ENCODE results near the gene PLOD2.

The PLOD2 gene

GRCh38 chr3:146165877-146166276, 4.9 kb upstream of the PLOD2 start:
- no peak for DNase-seq

DNA sequence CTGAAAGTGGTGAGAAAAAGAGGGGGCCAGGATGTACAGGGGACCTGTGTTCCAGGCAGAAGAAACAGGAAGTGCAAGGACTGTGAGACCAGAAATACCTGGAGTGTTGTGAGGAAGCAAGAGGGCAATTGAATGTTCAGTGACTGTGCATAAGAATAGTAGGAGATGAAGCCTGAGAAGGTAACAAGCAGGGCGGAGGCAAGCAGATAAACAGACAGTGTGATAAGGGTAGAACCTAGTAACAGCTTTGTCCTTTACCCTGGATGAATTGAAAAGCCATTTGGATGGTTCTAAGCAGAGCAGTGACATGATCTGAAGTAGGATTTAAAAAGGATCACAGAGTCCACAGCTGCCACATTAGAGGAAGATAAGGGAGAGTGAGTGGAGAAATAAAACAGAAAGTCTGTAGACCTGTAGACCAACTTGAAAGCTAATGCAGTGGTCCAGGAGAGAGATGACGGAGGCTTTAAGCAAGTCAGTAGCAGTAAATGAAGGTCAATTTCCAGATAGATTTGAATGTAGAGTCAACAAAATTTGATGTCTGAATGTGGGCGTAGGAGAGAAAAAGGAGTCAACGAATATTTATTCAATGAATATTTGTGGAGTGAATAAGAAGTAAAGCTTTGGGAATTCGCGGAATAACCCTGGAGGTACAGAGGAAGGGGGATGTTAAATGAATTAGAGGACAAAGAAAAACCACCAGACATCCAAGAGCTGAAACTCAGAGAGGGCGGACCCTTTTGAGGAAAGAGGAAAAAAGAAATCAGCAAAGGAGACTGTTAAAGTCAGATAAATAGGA, 4.2 kb upstream of the PLOD2 start:
- no peak for DNase-seq

DNA sequence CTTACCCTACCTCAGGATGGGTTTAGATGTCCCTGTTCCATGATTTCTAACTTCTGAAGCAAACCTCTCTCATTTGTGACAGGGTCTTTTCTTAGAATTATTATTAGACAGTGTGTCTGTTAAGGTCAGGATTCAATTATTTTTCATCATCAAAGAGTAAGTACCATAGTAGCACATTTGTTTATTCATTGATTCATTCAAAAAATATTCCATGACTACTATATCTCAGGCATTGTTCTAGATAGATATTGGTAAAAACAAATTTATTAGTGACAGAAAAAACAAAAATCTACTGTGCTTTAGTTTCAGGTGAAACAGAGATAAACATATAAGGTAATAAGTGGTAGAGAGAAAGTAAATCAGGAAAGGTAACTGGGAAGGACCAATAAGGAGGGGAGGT, 3.5 kb upstream of the PLOD2 start:
- DNase-seq, result no peak

DNA sequence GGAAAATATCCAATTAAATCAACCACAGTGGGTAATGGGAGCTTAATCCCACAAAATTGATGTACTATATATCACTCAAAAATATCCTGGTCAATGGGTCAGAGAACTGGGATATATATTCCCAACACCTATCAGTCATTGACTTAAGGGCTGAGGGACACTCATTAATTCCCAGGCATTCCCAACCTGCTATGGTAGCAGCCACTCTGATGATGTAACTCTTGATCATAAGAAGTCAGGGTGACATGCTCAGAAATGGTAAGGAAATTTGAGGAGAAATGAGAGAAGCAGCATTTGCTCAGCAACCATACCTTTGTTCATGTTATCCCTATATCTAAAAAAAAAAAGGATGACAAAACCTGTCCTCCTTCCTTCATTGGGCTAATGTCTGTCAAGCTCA, 3.1 kb upstream of the PLOD2 start:
- no peak for DNase-seq

GRCh38 chr3:146163584-146163983, 2.6 kb upstream of the PLOD2 start:
- DNase-seq, result no peak

DNA sequence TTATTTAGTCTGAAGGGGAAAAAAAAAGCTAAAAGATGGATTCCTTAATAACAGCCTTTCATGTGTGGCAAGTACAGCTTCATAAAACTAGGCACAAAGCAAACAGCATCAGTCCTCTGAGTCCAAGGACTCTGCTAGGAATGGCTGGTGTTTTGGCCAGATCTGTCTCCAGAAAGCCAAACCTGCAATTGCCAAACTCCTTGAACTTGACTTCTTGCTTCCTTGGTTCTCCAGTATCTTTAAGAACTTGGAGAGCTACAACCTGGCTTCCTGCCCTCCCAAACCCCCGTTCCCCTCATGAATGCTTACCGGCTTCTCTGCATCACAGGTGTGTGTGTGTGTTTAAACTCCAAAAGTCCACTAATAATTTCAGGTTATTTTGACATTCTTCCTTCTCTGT, 1.6 kb upstream of the PLOD2 start:
- DNase-seq, result no peak

GRCh38 chr3:146161663-146162002, 649 bp upstream of the PLOD2 start:
- no peak for DNase-seq

DNA sequence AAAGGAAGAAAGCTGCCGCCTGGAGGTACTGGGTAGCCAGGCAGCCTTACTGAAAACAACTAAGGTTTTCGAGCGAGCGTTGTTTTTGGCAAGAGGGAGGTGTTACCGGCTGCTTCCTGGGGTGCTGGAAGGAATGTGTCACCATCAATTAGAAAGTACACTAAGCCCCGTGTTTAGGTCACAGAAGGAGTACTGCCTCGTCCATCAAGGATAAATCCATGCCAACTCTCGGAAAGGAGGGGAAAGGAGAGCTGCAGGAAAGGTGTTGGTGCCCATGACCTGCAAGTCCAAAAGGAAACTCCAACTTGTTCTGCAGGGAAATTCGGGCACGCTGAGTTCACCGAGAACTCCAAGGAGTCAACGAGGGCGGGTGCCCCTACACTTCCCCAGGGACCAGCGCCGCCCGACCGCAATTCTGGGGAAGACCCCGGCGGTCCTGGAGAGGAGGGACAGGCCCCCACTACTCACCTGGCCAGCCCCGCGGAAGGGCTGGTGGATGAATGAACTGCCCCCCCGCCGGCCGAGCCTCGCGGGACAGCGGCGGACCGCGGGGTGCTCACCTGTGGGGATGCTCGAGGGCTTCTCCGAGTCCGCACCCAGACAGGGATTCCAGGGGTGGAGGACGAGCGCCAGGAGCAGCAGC, 542 bp downstream of the PLOD2 start:
- peak in 1 of 2 donors; percentile 11 for DNase-seq

DNA sequence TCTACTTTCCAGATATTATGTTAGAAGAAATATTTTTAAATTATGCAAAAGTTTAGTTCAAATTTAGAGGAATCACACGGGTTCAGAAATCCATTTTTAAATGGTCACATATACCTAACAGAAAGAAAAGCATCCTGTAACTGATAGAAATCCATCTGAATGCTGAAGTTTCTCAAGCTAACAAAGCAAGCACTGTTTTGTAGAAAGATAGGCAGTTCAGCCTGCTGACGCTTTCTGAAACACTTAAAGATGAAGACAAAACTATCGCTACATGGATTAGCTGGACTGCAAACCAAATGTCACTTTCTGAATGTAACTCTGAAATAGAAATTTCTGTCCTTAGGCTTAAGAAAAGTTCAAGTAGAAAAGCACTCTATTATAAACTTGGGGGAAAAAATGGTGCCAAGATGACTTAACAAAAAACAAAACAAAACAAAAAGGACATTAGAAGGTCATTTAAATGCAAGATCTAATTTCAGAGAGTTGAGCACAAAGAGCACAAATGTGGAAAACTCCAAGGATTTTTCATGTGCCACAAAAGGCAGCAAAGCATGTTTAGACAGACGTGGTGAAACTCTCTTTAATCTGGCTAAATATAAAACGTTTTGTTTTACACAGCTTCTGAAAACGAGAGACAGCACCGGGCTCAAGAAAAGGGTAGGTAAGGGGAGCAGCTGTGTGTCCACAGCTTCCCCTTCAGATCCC, 1.2 kb downstream of the PLOD2 start:
- no peak for DNase-seq

GRCh38 chr3:146159037-146159436, 1.9 kb downstream of the PLOD2 start:
- no peak for DNase-seq

DNA sequence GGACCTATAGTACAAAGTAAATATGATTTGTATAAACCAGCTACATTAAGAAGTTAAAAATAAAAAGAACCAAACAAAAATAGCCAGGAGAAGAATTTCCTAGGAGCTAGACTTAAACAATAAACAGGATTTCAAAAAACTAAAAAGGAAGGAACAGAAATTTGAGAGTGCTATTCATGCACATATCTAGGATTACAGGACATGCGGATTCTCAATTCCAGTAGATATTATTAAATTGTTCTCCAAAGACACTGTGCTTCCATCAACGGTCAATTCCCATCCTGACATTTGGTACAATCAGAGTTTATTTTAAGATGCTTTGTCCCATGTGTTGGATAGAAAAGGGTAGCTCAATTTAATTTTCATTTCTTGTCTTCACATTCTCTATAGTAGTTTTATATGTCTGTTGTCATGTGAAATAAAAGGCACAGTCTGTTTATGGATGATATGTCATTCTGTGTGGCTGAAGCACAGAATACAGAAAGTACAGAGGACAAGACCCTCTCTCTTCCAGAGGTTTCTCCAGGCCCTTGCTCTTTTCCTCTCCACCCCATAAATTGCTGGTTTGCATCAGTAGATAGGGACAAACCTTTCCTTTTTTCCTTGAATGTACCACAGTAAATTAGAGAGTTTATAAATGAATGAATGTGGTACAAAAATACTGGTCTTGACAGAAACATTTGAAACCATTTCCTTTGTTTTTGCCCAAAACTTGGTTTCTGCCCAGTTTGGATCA, 3.5 kb downstream of the PLOD2 start:
- no peak for DNase-seq

GRCh38 chr3:146156666-146157314, 4.2 kb downstream of the PLOD2 start:
- DNase-seq, result no peak

DNA sequence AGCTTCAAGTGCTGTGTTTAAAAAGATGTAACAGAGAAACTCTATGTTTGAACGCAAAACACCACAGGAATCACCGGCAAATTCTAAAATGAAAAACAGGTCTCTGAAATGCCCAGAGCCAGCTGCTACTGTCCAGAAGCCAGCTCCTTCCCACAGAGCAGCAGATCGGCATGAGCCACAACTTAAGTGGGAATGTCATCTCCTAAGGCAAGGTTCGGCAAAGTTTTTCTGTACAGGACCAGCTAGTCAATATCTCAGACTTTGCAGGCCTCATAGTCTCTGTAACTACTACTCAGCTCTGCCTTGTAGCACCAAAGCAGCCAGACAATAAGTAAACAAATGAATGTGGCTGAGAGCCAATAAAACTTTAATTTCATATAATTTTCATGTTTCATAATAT, 4.9 kb downstream of the PLOD2 start:
- DNase-seq, result no peak

DNA sequence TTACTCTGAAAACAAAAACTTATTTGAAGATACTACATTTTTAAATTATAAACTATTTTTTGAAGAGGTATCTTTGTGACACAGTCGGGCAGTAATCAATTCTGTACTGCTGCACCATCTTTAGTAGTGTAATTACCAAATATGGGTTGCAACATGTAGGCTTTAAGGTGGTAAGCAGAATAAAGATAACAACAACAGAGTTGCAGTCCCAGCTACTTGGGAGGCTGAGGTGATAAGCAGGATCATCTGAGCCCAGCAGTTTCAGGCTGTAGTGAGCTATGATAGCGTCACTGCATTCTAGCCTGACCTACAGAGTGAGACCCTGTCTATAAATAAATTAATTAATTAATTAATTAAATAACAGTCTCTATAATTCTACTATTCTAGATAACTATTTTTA, 6.0 kb downstream of the PLOD2 start:
- no peak for DNase-seq

DNA sequence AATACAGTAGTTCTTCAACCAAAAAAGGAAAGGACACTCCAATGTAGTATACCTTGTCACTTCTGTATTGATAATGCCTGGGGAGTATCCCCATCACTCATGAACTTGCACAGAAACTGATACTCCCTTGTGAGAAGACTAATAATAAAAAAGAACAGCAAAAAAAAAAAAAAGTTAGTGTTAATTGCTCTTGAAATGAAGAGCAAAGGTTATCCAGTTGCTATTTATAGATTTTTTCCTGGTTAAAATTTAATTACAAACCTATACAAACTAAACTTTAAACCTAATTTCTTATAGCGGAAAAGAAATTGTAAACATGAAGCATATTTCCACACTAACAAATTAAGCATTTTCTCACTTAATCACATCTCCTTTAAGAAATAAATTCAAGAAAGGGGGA, 6.7 kb downstream of the PLOD2 start:
- no peak for DNase-seq

DNA sequence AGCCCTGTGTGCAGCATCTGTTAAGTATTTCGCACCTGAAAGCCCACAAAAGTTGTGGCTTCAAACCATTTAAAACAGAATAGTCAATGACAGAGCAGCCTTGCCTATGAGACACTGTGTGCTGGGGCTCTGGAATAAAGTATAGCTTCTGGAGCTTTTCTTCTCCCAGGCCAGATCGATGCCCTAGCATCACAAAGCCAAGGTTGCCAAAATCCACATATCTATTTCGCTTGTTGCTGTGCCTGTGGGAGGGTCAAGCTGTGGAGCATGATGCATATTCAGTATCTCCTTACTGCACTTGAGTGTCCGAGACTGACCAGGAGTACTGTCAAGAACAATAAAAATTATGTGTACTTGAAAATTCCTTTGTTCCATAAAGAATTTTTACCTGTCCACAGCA, 7.6 kb downstream of the PLOD2 start:
- DNase-seq, result no peak

- no peak for DNase-seq
Measured at GRCh38 chr3:146152834-146153233, 8.2 kb downstream of the PLOD2 start.

- no peak for DNase-seq
Measured at GRCh38 chr3:146148468-146148931, 12.5 kb downstream of the PLOD2 start.

GRCh38 chr3:146145642-146146041, 15.3 kb downstream of the PLOD2 start:
- no peak for DNase-seq

DNA sequence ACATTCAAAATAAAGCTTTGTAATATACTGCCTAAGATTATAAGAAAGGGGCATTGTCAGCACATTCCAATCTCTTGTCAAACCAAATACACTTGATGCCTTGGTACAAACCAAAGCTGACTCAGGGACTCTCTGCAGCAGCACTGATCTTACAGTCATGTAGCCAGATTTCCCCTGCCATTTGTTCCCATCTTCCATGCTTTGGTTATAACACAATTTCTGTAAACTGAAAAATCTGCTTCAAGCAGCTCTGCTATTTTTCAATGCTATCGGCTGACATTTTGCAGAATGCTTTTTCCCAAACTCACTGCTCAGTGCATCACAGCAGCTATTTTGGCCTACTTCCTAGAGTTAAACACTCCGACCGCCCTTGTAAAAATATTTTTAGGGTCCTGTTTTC, 18.2 kb downstream of the PLOD2 start:
- no peak for DNase-seq

DNA sequence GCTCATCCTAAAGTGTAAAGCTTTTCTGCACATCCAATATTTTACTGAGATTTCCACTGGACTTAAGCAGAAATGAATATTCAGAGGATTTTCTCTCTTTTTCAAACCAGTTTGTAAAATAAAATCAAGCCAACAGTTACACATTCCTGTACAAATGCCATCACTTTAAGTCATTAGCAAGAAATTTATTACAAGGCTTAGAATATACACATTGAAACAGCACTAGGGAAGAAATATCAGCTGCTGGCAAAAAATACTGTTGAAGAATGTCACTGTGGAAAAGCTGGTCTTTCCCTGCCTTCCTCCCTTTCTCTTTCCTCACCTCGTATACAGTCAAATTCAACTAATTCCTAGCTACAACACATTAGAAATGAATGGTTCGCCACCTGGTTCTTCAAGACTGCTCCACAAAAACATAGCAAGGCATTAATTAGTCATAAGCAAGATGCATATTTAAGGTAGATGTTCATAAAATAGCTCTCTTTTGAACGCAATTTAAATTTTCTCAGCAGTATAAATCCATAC, 21.3 kb downstream of the PLOD2 start:
- no peak for DNase-seq

DNA sequence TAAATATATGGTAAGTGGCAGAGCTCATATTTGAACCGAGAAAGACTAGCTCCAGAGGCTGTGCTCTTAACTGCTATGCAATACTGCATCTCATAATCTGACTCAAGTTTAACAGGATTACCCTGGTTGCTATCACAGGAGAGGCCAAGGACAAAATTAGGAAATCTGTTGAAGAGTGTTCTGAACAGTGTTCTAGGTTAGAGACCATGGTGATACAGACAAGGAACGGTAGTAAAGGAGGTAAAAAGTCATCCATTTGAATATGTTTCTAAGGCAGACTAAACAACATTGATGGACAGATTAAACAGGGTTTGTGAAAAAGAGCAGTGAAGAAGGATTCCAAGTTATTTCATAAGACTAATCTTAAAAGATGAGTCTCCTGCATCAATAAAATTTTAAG, 22.1 kb downstream of the PLOD2 start:
- DNase-seq, result no peak

DNA sequence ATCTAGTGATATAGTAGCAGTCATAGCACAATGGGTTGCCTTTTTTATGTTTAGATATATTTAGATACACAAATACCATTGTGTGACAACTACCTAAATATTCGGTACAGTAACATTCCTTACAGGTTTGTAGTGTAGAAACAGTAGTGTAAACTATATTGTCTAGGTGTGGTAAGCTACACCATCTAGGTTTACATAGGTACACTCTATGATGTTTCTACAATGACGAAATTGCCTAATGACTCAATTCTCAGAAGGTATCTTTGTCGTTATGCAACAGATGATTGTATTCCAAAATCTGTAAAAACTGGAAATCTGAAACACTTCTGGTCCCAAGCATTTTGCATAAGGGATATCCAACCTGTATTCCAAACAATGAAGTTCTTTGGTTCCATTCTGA, 24.3 kb downstream of the PLOD2 start:
- DNase-seq, result no peak

Measured in stimulated activated CD4-positive, alpha-beta T cell treated with anti-CD3 and anti-CD28 coated beads, Interleukin-2, amount 100 ng/mL, for 24 hours (primary cell).